RWPE2 (cell line): ENCODE results near the gene CD93.
A peak's percentile ranks its signal among the peaks of the same experiment; 100 is the strongest.

ENCODE experiments used
- ATAC-seq: fragments of 200-7000 bp; cut with Tn5 transposase; 3 replicates; pipeline ENCODE4 v1.9.1; 2021; ENCODE audit warnings: low read depth
- DNase-seq: peaks from one replicate; pipeline ENCODE4 v3.0.0-alpha.2; 2020; ENCODE audit warnings: low spot score
- H3K27ac ChIP-seq: fragments of 450-650 bp; 2 replicates; pipeline ENCODE4 v1.5.1; 2017; ENCODE audit warnings: mild to moderate bottlenecking; ENCODE audit not compliant: poor library complexity, severe bottlenecking
- H3K27me3 ChIP-seq: fragments of 250-450 bp; sonication (Bioruptor Pico); 2 replicates; pipeline ENCODE4 v1.5.1; 2021; ENCODE audit warnings: mild to moderate bottlenecking, moderate library complexity; ENCODE audit not compliant: insufficient read depth, poor library complexity, severe bottlenecking
- H3K36me3 ChIP-seq: fragments of 250-450 bp; sonication (Bioruptor Pico); 2 replicates; pipeline ENCODE4 v1.5.1; 2020; ENCODE audit warnings: low read depth, mild to moderate bottlenecking, moderate library complexity
- H3K4me1 ChIP-seq: fragments of 250-450 bp; sonication (Bioruptor Pico); 2 replicates; pipeline ENCODE4 v1.5.1; 2021; ENCODE audit warnings: mild to moderate bottlenecking, moderate library complexity; ENCODE audit not compliant: insufficient read depth, poor library complexity, severe bottlenecking
- H3K4me3 ChIP-seq: fragments of 250-450 bp; sonication (Bioruptor Pico); 2 replicates; pipeline ENCODE4 v1.5.1; 2021; ENCODE audit warnings: mild to moderate bottlenecking, moderate library complexity; ENCODE audit not compliant: severe bottlenecking
- H3K9me3 ChIP-seq: fragments of 250-450 bp; sonication (Bioruptor Pico); 2 replicates; pipeline ENCODE4 v1.5.1; 2021; ENCODE audit warnings: mild to moderate bottlenecking, moderate library complexity; ENCODE audit not compliant: severe bottlenecking
- CTCF ChIP-seq: fragments of 450-650 bp; IDR thresholded peaks from one replicate; pipeline ENCODE4 v1.5.1; 2017; ENCODE audit warnings: mild to moderate bottlenecking, moderate library complexity; ENCODE audit not compliant: poor library complexity, severe bottlenecking

The CD93 gene

DNA sequence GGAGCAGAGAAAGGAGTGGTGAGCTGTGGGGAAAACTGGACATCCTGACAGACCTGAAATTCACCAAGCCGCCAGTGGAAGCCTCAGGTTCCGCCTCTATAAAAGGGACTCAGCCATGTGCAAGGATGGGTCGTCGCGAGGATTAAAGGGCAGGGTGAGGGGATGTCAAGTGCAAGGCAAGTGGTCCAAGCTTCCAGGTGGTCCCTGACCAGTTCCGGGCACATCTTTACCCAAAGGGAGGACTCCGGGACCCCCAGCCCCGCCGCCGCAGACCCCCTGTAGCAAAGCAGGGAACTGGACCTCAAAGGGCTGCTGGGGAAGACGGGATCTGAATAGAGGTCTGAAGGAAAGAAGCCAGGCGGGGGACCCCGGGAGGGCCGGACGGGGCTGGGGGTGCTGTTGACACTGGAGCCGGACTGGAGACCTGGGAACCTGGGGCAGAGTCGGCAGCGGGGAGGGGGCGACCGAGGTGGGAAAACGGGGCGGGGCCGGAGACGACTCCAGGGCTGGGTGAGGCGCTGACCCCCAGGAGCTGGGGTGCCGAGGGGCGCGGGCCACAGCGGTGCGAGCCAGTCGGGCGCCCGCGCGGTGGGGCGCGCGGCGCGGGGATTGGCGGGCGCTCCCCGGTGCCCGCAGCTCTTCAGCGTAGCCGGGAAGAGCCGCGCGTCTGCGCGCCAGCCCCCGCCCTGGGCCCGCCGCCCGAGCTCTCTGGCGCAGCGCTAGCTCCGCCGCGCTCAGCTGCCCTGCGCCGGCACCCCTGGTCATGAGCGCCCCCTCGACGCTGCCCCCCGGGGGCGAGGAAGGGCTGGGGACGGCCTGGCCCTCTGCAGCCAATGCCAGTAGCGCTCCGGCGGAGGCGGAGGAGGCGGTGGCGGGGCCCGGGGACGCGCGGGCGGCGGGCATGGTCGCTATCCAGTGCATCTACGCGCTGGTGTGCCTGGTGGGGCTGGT, 51.1 kb downstream of the CD93 start, which contains the start of gene SSTR4:
Gene SSTR4, plus strand, starts transcription at position 592 of the 951 bp plus-strand sequence. Its CDS starts 172 bp downstream, at position 764.
- H3K27me3 ChIP-seq: no peaks in the 10 kb centered on the region
- ATAC-seq (peak; percentile 53), DNase-seq (no peak)
- H3K9me3 ChIP-seq: no peaks in the 10 kb centered on the region
- no peaks in the 10 kb centered on the region for H3K36me3 ChIP-seq
- peaks cover 4% of the 10 kb centered on the region for H3K4me1 ChIP-seq
- peak within 1 kb of the TSS; percentile 14 for H3K4me3 ChIP-seq
- TF ChIP-seq CTCF: no peak
- no peak within 1 kb of the TSS for H3K27ac ChIP-seq

- H3K27ac ChIP-seq: no peak overlapping the region
- H3K4me3 ChIP-seq: no peak overlapping the region
- H3K9me3 ChIP-seq: no peaks in the 10 kb centered on the region
- no peaks in the 10 kb centered on the region for H3K27me3 ChIP-seq
- H3K36me3 ChIP-seq: no peaks in the 10 kb centered on the region
- H3K4me1 ChIP-seq: no peaks in the 10 kb centered on the region
- no peak for TF ChIP-seq CTCF
- no peak for ATAC-seq
- DNase-seq: no peak
These were observed 52.2 kb downstream of the CD93 start for GRCh38 chr20:23033918-23034317.

- H3K36me3 ChIP-seq: no peaks in the 10 kb centered on the region
- H3K4me3 ChIP-seq: no peak overlapping the region
- H3K4me1 ChIP-seq: no peaks in the 10 kb centered on the region
- TF ChIP-seq CTCF: no peak
- H3K27me3 ChIP-seq: no peaks in the 10 kb centered on the region
- ATAC-seq: no peak
- H3K9me3 ChIP-seq: no peaks in the 10 kb centered on the region
- no peak overlapping the region for H3K27ac ChIP-seq
- no peak for DNase-seq
These were observed 53.4 kb downstream of the CD93 start for GRCh38 chr20:23032750-23033078.

DNA sequence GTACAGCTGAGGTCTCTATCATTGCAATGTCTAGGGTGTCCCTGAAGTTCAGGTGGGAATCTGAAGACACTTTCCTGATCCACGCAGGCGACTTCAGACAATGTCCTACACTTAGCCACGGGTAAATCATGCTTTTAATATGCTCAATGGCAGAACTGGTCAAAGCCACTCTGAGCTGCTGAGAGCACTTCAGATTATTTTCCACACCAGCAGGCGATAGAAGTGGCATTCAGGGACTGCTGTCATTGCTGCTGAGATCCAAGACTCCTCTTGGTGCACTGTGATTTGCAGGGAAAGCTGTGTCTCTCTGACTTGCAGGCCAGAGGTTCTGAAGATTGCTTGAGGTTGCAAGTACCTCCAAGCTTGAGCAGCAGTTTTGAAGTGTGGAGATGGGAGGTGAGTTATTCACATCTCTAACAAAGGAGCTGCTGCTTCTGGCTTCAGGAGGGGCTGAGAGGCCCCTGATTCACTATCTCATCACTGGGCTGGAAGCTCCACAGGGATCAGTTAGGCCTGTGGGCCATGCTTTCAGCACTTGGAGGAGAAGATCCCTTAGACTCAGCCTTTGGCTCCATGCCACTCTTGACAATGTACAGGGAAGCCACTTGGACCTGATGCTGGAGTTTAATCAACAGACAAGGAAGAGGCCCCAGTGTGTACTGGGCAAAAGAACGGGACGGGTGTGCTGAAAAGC, 53.9 kb downstream of the CD93 start:
- no peak for TF ChIP-seq CTCF
- Histone ChIP-seq H3K4me1 (no peaks in the 10 kb centered on the region), H3K36me3 (no peaks in the 10 kb centered on the region), H3K27ac (no peak overlapping the region), H3K4me3 (no peak overlapping the region), H3K9me3 (no peaks in the 10 kb centered on the region), H3K27me3 (no peaks in the 10 kb centered on the region)
- no peak for ATAC-seq
- no peak for DNase-seq

- Histone ChIP-seq H3K9me3 (no peaks in the 10 kb centered on the region), H3K4me1 (no peaks in the 10 kb centered on the region), H3K27ac (no peak overlapping the region), H3K4me3 (no peak overlapping the region), H3K27me3 (no peaks in the 10 kb centered on the region), H3K36me3 (no peaks in the 10 kb centered on the region)
- no peak for ATAC-seq
- no peak for TF ChIP-seq CTCF
- peak; percentile 49 for DNase-seq
These were observed 54.8 kb downstream of the CD93 start for GRCh38 chr20:23031346-23031745.
